ENCODE results near the gene TRMT61B. TPM values are rescaled to one million over a fixed set of nuclear protein-coding genes. Genes with fewer than 3 reads are reported as not detected.
A peak's percentile ranks its signal among the peaks of the same experiment; 100 is the strongest.

The TRMT61B gene
- total RNA-seq, 1 donor from 2014 or later, result 12.7 TPM

DNA sequence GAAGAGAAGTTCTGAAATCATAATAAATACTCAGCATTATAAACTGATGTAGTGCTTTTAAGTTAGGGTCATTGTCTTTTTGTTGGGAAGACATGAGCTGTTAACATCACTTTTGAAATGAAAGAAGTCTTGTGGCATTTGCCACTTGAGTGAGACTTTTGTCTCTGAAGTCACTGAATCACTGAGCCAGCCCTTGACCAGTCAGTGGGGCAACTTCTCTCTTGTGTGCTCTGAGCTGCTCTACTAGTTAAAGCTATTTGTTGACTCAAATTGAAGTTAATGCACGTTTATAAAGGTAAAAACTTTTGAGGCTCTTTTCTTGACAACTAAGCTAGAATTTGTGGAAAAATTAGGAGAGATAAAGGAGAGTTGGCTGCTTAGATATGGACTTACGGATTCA is 31.1 kb upstream of the TRMT61B start:
- H3K4me3 ChIP-seq, result no peak overlapping the region
- TF ChIP-seq, protein P1, sequence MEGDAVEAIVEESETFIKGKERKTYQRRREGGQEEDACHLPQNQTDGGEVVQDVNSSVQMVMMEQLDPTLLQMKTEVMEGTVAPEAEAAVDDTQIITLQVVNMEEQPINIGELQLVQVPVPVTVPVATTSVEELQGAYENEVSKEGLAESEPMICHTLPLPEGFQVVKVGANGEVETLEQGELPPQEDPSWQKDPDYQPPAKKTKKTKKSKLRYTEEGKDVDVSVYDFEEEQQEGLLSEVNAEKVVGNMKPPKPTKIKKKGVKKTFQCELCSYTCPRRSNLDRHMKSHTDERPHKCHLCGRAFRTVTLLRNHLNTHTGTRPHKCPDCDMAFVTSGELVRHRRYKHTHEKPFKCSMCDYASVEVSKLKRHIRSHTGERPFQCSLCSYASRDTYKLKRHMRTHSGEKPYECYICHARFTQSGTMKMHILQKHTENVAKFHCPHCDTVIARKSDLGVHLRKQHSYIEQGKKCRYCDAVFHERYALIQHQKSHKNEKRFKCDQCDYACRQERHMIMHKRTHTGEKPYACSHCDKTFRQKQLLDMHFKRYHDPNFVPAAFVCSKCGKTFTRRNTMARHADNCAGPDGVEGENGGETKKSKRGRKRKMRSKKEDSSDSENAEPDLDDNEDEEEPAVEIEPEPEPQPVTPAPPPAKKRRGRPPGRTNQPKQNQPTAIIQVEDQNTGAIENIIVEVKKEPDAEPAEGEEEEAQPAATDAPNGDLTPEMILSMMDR (IDR thresholded peaks at IDR 0.05), result no peak
- H3K27ac ChIP-seq, result no peak overlapping the region
- intact Hi-C loops (cut with DNase I), result no loop called here
- H3K36me3 ChIP-seq, result peaks cover 39% of the 10 kb centered on the region
- H3K4me1 ChIP-seq, result peaks cover 23% of the 10 kb centered on the region
- H3K27me3 ChIP-seq, result no peaks in the 10 kb centered on the region
- DNase-seq (no peak), ATAC-seq (no peak)
- H3K9me3 ChIP-seq, result no peaks in the 10 kb centered on the region

DNA sequence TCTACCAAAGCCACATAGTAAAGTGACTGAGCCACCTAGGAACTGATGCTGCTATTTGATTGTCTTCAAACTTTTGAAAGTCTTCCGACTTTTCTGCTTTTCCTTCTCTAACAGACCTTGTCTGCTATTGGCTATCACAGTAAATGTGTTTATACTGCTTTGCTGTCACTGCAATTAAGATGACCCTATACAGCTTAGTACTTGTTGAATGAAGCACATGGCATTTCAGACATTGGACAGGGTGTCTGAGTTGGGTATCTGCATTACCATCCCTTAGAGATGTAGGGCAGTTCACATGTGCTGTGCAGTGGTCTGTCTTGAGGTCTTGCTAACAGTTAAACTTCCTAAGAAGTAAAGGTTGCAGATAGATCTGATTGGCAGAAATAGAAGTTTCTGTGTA is 27.9 kb upstream of the TRMT61B start:
- peaks cover 13% of the 10 kb centered on the region for H3K36me3 ChIP-seq
- no peak overlapping the region for H3K27ac ChIP-seq
- no peaks in the 10 kb centered on the region for H3K9me3 ChIP-seq
- TF ChIP-seq, protein P1 (IDR thresholded peaks at IDR 0.05), result no peak
- DNase-seq (no peak), ATAC-seq (no peak)
- peaks cover 21% of the 10 kb centered on the region for H3K4me1 ChIP-seq
- H3K4me3 ChIP-seq, result no peak overlapping the region
- intact Hi-C loops (cut with DNase I), result no loop called here
- no peaks in the 10 kb centered on the region for H3K27me3 ChIP-seq

DNA sequence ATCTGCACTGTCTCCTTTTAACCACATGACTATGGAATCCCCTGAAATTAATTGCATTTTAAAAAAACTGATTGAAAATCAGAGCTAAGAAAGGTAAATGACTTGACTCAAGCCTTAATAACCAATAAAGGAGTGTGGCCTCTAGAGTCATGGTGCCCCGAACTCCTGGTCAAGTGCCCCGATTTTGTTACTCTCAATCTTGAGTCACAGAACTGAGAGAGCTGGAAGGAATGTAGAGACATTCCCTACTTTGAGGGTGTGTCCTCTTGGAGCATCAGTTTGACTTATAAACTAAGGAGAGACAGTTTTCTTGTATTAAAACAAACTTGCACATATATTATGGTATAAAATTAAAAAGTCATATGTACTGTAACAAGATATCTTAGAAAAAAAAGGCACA is 26.8 kb upstream of the TRMT61B start:
- peaks cover 2% of the 10 kb centered on the region for H3K36me3 ChIP-seq
- DNase-seq (no peak), ATAC-seq (no peak)
- no peaks in the 10 kb centered on the region for H3K9me3 ChIP-seq
- no peaks in the 10 kb centered on the region for H3K27me3 ChIP-seq
- H3K4me1 ChIP-seq, result peaks cover 21% of the 10 kb centered on the region
- TF ChIP-seq, protein P1 (IDR thresholded peaks at IDR 0.05), result no peak
- intact Hi-C loops (cut with DNase I), result no loop called here
- H3K27ac ChIP-seq, result no peak overlapping the region
- H3K4me3 ChIP-seq, result no peak overlapping the region

DNA sequence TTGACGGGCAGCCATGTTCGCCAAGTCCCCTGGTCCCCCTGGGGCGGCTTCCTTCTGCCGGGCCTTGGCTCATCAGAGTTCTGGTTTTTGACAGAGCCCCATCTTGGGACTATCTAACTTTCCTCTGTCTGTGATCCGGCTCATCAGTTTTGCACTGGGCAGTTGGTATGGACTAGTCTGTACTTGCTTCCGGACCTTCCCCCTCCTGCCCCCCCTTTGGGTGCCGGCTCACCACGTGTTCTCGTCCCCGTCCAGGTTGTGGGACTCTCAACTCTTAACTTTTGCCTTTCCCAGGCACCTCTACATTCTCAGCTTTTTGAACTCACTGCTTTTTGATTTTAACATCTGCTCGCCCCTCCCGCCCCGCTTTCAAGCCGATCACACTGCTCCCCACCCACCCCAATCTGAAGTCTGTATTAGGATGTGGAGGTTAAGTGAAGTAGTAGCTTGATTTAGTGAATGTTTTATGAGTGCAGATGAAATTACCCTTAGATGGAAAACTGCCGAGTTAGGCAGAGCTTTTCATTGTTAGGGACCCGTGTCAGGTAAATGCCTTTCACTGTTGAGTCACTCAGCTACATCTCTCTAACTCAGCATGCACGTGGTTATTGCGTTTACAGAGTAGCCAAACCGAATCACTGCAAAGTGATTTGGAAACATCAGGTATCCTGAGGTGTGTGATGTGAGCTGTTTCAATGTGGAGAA is 25.2 kb upstream of the TRMT61B start:
- TF ChIP-seq, protein P1 (IDR thresholded peaks at IDR 0.05), result no peak
- DNase-seq, result peak; percentile 73
- ATAC-seq, result peak; percentile 34
- H3K9me3 ChIP-seq, result no peaks in the 10 kb centered on the region
- H3K4me3 ChIP-seq, result peak overlapping the region; percentile 92
- intact Hi-C loops (cut with DNase I), result no loop called here
- H3K27me3 ChIP-seq, result no peaks in the 10 kb centered on the region
- peak overlapping the region; percentile 79 for H3K27ac ChIP-seq
- peaks cover 21% of the 10 kb centered on the region for H3K4me1 ChIP-seq
- no peaks in the 10 kb centered on the region for H3K36me3 ChIP-seq

DNA sequence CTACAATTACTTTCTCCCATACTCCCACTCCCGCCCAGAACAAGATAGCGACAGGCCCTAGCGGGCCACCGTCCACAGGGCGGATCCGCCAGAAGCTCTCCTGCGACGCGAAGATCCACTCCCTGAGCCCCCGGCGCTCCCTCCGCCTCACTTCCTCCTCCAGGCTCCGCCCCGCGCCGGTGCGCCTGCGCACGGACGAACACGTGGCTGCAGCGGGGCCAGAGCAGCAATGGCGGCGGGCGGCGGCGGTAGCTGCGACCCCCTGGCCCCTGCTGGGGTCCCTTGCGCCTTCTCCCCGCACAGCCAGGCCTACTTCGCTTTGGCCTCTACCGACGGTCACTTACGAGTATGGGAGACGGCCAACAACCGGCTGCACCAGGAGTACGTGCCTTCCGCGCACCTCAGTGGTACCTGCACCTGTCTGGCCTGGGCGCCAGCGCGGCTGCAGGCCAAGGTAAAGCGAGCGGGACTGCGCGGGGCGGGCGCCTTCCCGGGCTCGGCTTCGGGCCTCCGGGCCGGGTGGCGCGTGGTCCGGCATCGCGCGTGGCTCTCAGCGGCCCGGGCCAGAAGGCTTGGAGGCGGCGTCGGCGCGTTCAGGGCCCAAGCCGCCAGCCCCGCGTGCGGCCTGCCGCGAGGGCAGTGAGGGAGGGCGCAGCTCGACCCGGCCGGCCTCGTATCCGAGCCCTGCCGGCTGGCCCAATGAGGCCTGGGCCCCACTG is 24.5 kb upstream of the TRMT61B start, which contains the start of gene WDR43:
Gene WDR43 (plus strand): TSS at position 198 of the 719 bp plus-strand sequence. CDS start 32 bp downstream, at position 230.
- peak within 1 kb of the TSS; percentile 79 for H3K27ac ChIP-seq
- H3K9me3 ChIP-seq, result no peaks in the 10 kb centered on the region
- peak within 1 kb of the TSS; percentile 92 for H3K4me3 ChIP-seq
- TF ChIP-seq, protein P1 (IDR thresholded peaks at IDR 0.05), result no peak
- H3K4me1 ChIP-seq, result peaks cover 21% of the 10 kb centered on the region
- no peaks in the 10 kb centered on the region for H3K27me3 ChIP-seq
- peak; percentile 100 for ATAC-seq
- peak; percentile 99 for DNase-seq
- intact Hi-C loops (cut with DNase I), result no loop called here
- no peaks in the 10 kb centered on the region for H3K36me3 ChIP-seq

Measured in upper lobe of right lung (tissue), 1 donor.